ENCODE data around the gene PRDM16. TPM values are rescaled to one million over a fixed set of nuclear protein-coding genes. Genes with fewer than 3 reads are reported as not detected.
A peak's percentile ranks its signal among the peaks of the same experiment; 100 is the strongest.

The PRDM16 gene
- total RNA-seq, 4 donors from 2014 or later = 0.08 to 0.19 (median 0.12) TPM

- peaks cover 55 to 95% (median 61%) of the 10 kb centered on the region in 3 donors for H3K4me1 ChIP-seq
- intact Hi-C loops (cut with DNase I) = no loop called here
These were observed 388.2 kb downstream of the PRDM16 start for GRCh38 chr1:3456964-3457909.

GRCh38 chr1:3457910-3458883 lies 389.2 kb downstream of the PRDM16 start:
- H3K9me3 ChIP-seq = no peaks in the 10 kb centered on the region
- H3K4me3 ChIP-seq = no peak overlapping the region
- 27 to 29% methylated on average over 1 to 9 of the region's 18 CpGs for WGBS, 2 donors
- H3K27ac ChIP-seq = peak overlapping the region; percentile 9 to 84 (median 82)
- peaks cover 0 to 6% (median 0%) of the 10 kb centered on the region in 3 donors for H3K36me3 ChIP-seq
- TF ChIP-seq CTCF (IDR thresholded peaks at IDR 0.05) (no peak), POLR2A (IDR thresholded peaks at IDR 0.05) (no peak)
- intact Hi-C loops (cut with DNase I) = no loop called here
- no peak for DNase-seq
- peaks cover 0 to 26% (median 2%) of the 10 kb centered on the region in 4 donors for H3K27me3 ChIP-seq
- peaks cover 55 to 98% (median 61%) of the 10 kb centered on the region in 3 donors for H3K4me1 ChIP-seq

More at GRCh38 chr1:3456964-3457909, 388.2 kb downstream of the PRDM16 start:
- TF ChIP-seq CTCF (IDR thresholded peaks at IDR 0.05) (no peak), POLR2A (IDR thresholded peaks at IDR 0.05) (no peak)
- Histone ChIP-seq H3K9me3 (no peaks in the 10 kb centered on the region), H3K36me3 (no peaks in the 10 kb centered on the region), H3K27me3 (peaks cover 0 to 35% (median 2%) of the 10 kb centered on the region in 4 donors), H3K4me3 (no peak overlapping the region), H3K27ac (peak overlapping the region; percentile 9 to 84 (median 82))
- DNase-seq = no peak
- WGBS, 2 donors = 64 to 85% methylated on average over 14 to 22 of the region's 29 CpGs

- H3K9me3 ChIP-seq = no peaks in the 10 kb centered on the region
- WGBS, 2 donors = 47 to 64% methylated on average over 16 to 17 of the region's 24 CpGs
- peaks cover 0 to 15% (median 0%) of the 10 kb centered on the region in 4 donors for H3K27me3 ChIP-seq
- no peak for DNase-seq
- H3K27ac ChIP-seq = peak overlapping the region; percentile 81 to 84 (median 82)
- TF ChIP-seq POLR2A (IDR thresholded peaks at IDR 0.05) (no peak), CTCF (IDR thresholded peaks at IDR 0.05) (no peak)
- intact Hi-C loops (cut with DNase I) = no loop called here
- peaks cover 0 to 6% (median 0%) of the 10 kb centered on the region in 3 donors for H3K36me3 ChIP-seq
- peaks cover 51 to 98% (median 60%) of the 10 kb centered on the region in 3 donors for H3K4me1 ChIP-seq
- H3K4me3 ChIP-seq = no peak overlapping the region
These were observed 390.3 kb downstream of the PRDM16 start for GRCh38 chr1:3459051-3459908.

GRCh38 chr1:3459940-3460671 lies 391.1 kb downstream of the PRDM16 start:
- Histone ChIP-seq H3K27me3 (peaks cover 0 to 6% (median 0%) of the 10 kb centered on the region in 4 donors), H3K27ac (peak overlapping the region; percentile 81 to 84 (median 82)), H3K9me3 (no peaks in the 10 kb centered on the region), H3K4me3 (no peak overlapping the region), H3K4me1 (peaks cover 51 to 99% (median 67%) of the 10 kb centered on the region in 3 donors), H3K36me3 (peaks cover 0 to 6% (median 0%) of the 10 kb centered on the region in 3 donors)
- WGBS, 2 donors = 24 to 55% methylated on average over 13 to 19 of the region's 23 CpGs
- TF ChIP-seq POLR2A (IDR thresholded peaks at IDR 0.05) (no peak), CTCF (IDR thresholded peaks at IDR 0.05) (no peak)
- intact Hi-C loops (cut with DNase I) = no loop called here
- DNase-seq = no peak
